ENCODE data around the gene SVIL. TPM values are rescaled to one million over a fixed set of nuclear protein-coding genes. Genes with fewer than 3 reads are reported as not detected.

Gene SVIL
- polyA plus RNA-seq, 3 donors, result 5.7 to 34.6 (median 16.2) TPM

DNA sequence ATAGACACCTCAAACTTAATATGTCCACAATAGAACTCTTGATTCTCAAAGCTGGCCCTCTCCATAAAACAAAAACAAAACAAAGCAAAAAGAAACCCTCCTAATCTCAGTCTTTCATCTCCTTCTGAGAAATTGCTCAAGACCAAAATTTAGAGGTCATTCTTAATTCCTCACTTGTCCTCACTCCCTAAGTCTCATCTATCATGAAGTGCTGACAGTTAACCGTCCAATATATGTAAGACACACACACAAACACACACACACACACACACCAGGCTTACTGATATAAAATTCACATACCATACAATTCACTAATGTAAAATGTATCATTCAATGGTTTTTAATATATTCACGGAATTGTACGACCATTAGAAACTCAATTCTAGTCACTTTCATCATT, 17.0 kb upstream of the SVIL start:
- 84 to 94% (median 86%) methylated on average over 3 of the region's 3 CpGs for WGBS, 3 donors
- no peak overlapping the region for H3K27ac ChIP-seq (ENCODE audit: low read depth, low read length)

GRCh38 chr10:29650552-29650944, 15.8 kb upstream of the SVIL start:
- H3K27ac ChIP-seq (ENCODE audit: low read depth, low read length), result no peak overlapping the region
- WGBS, 3 donors, result 95 to 100% (median 96%) methylated on average over 1 of the region's 1 CpG

- 90 to 96% (median 92%) methylated on average over 7 of the region's 7 CpGs for WGBS, 3 donors
- H3K27ac ChIP-seq (ENCODE audit: low read depth, low read length), result no peak overlapping the region
Measured at GRCh38 chr10:29649561-29650551, 15.1 kb upstream of the SVIL start.

DNA sequence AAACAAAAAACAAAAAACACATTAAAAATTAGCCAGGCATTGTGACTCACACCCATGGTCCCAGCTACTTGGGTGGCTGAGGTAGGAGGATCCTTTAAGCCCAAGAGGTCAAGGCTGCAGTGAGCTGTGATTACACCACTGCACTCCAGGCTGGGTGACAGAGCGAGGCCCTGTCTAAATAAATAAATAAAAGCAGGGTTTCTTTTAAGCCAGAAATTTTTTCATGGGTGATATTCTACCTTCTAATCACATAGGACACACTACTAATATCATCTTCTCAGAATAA, 14.2 kb upstream of the SVIL start:
- 76 to 88% (median 80%) methylated on average over 1 of the region's 1 CpG for WGBS, 3 donors
- no peak overlapping the region for H3K27ac ChIP-seq (ENCODE audit: low read depth, low read length)

GRCh38 chr10:29648114-29648982, 13.6 kb upstream of the SVIL start:
- H3K27ac ChIP-seq (ENCODE audit: low read depth, low read length), result no peak overlapping the region
- WGBS, 3 donors, result 47 to 59% (median 48%) methylated on average over 9 of the region's 9 CpGs

GRCh38 chr10:29647478-29647877, 12.7 kb upstream of the SVIL start:
- 49 to 76% (median 63%) methylated on average over 5 of the region's 5 CpGs for WGBS, 3 donors
- no peak overlapping the region for H3K27ac ChIP-seq (ENCODE audit: low read depth, low read length)

GRCh38 chr10:29646960-29647461, 12.2 kb upstream of the SVIL start:
- 49 to 87% (median 57%) methylated on average over 3 of the region's 3 CpGs for WGBS, 3 donors
- peak overlapping the region; percentile 7 for H3K27ac ChIP-seq (ENCODE audit: low read depth, low read length)

- WGBS, 3 donors, result 34 to 71% (median 36%) methylated on average over 8 of the region's 8 CpGs
- peak overlapping the region; percentile 15 for H3K27ac ChIP-seq (ENCODE audit: low read depth, low read length)
Measured at GRCh38 chr10:29646238-29646902, 11.6 kb upstream of the SVIL start.

DNA sequence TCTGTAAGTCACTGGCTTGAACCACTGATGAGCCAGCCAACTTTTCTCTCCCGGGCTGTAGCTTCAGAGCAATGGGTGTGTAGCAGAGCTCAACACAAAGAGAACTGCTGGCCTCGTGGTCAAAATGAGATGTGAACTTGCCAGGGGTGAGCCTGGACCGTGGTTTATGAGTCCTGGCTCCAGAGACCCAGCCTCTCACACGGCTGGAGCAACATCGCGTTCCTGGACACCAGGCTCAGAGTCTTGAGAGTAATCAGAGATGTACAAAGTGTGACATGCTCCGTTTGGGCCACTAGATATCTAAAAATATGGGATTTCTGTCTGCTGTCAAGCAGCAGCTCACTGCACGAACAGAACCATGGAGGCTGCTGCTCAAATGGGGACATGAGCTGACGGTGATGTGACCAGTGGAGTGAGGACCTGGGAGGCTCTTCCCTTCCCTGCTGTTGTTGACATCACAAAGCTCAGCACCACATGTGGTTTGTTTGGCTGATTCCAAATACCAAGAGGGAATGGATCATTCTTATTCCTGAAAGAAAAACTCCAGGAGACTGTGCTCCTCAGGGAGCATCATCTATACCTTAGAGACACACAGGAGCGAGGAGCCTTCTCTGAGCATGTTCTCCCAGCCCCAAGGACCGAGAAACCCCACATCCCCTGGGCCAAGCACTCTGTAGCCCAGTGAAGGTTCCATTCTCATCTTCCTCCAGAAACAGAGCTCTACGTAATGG, 9.2 kb upstream of the SVIL start:
- H3K27ac ChIP-seq (ENCODE audit: low read depth, low read length), result no peak overlapping the region
- WGBS, 3 donors, result 67 to 81% (median 71%) methylated on average over 12 of the region's 12 CpGs

- H3K27ac ChIP-seq (ENCODE audit: low read depth, low read length), result no peak overlapping the region
Measured at GRCh38 chr10:29642990-29643389, 8.2 kb upstream of the SVIL start.

DNA sequence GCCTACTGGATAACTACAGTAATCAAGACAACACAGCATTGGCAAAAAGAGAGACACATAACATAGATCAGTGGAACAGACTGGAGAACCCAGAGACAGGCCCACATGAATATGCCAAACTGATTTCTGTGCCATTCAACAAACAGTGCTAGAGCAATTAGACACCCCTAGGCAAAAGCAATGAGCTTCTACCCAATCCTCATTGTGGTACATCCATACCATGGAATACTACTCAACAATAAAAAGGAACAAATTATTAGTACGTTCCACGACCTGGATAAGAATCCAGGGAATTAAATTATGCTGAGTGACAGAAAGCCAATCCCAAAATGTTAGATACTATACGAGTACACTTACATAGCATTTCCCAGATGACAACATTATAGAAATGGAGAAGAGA, 2.8 kb upstream of the SVIL start:
- H3K27ac ChIP-seq (ENCODE audit: low read depth, low read length), result no peak overlapping the region
- WGBS, 3 donors, result 95 to 97% (median 95%) methylated on average over 3 of the region's 3 CpGs

- 43 to 78% (median 56%) methylated on average over 2 of the region's 2 CpGs for WGBS, 3 donors
- H3K27ac ChIP-seq (ENCODE audit: low read depth, low read length), result no peak overlapping the region
Measured at GRCh38 chr10:29636178-29636577, 1.4 kb upstream of the SVIL start.

- peak overlapping the region; percentile 61 for H3K27ac ChIP-seq (ENCODE audit: low read depth, low read length)
- 52 to 68% (median 63%) methylated on average over 4 of the region's 4 CpGs for WGBS, 3 donors
Measured at GRCh38 chr10:29635711-29636144, 957 bp upstream of the SVIL start.

- WGBS, 3 donors, result 64 to 81% (median 66%) methylated on average over 2 of the region's 2 CpGs
- H3K27ac ChIP-seq (ENCODE audit: low read depth, low read length), result no peak overlapping the region
Measured at GRCh38 chr10:29634105-29634504, 666 bp downstream of the SVIL start.

DNA sequence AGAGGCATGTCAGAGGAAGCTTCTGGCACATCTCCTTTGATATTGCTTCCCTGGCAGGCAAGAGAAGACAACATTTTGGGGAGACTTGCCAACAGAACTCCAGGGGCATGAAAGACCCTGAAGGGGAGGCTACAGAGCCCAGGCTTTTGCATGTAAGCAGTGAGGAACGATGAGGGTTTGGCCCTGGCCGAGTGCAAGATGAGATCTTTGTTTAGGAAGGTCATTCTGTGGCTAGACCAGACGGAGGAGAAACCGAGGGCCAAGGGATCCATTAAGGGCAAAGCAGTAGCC, 3.8 kb downstream of the SVIL start:
- WGBS, 3 donors, result 92 to 97% (median 93%) methylated on average over 4 of the region's 4 CpGs
- H3K27ac ChIP-seq (ENCODE audit: low read depth, low read length), result no peak overlapping the region

GRCh38 chr10:29630205-29631048, 4.3 kb downstream of the SVIL start:
- 60 to 70% (median 66%) methylated on average over 11 of the region's 11 CpGs for WGBS, 3 donors
- no peak overlapping the region for H3K27ac ChIP-seq (ENCODE audit: low read depth, low read length)

DNA sequence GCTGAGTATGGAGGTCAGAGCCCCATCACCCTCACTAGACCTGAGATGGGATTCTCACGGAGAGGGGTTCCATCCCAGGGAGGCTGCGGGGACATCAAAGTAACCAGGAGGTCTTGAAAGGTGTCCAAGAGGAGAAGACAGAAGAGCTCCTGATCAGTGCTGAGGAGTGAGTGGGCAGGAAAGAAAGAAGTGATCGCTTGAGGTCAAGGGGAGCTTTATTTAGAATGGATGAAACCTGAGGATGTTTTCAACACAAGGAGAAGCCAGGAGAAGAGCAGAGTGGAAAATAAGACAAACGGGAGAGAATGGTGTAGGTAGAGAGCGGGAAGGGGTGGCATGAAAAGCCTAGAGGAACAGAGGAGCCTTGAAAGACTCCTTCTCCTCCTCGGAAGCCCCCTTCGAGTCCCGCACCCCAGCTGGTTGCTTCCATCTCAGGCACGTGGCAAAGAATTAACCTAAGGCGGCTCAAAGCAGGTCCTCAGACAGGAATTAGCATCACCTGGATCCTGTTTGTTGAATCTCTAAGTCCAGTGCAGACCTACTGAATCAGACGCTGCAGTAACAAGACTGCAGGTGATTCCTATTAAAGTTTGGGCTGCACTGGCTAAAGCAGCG, 5.8 kb downstream of the SVIL start:
- 94 to 96% (median 94%) methylated on average over 12 of the region's 12 CpGs for WGBS, 3 donors
- no peak overlapping the region for H3K27ac ChIP-seq (ENCODE audit: low read depth, low read length)
